IMR-90 (cell line): ENCODE results near the gene MED23. TPM values are rescaled to one million over a fixed set of nuclear protein-coding genes. Genes with fewer than 3 reads are reported as not detected.

Source experiments
- ATAC-seq: fragments of 200-7000 bp; cut with Tn5 transposase; 2 replicates; pipeline ENCODE4 v1.9.1; 2020; ENCODE audit warnings: low read depth, mild to moderate bottlenecking, moderate library complexity
- BruUV-seq: library from RNA; stranded (reverse); fragments of 400-500 nt; replicated peaks from 2 replicates; lab custom pipeline; 2021; lab: Mats Ljungman, UMichigan
- CTCF ChIA-PET: fragments of 300-600 bp; formaldehyde crosslinking; extraction: SDS; loops from one replicate; lab custom pipeline; 2021; ENCODE audit warnings: antibody characterized with exemption; lab: Yijun Ruan, JAX
- POLR2A ChIA-PET: fragments of 300-600 bp; sonication (Branson Sonifier 250); formaldehyde crosslinking; loops from one replicate; lab custom pipeline; 2022; ENCODE audit warnings: antibody characterized with exemption; ENCODE audit not compliant: unreplicated experiment; lab: Charles Lee
- DNase-seq: peaks from one replicate; pipeline ENCODE4 v3.0.0; 2013
- H2AFZ ChIP-seq: replicated peaks from 2 replicates; pipeline ENCODE3; 2013; ENCODE audit warnings: low read length, mild to moderate bottlenecking; ENCODE audit not compliant: poor library complexity
- H2AK5ac ChIP-seq: 2 replicates; pipeline ENCODE4 v1.6.1; 2013; ENCODE audit warnings: low read depth, low read length, inconsistent platforms
- H2AK9ac ChIP-seq: replicated peaks from 2 replicates; pipeline ENCODE3; 2013; ENCODE audit warnings: mild to moderate bottlenecking, low read depth, low read length, moderate library complexity; ENCODE audit not compliant: poor library complexity
- H2BK120ac ChIP-seq: 2 replicates; pipeline ENCODE4 v1.6.1; 2013; ENCODE audit warnings: low read depth, low read length, inconsistent platforms
- H2BK15ac ChIP-seq: 3 replicates; pipeline ENCODE4 v1.6.1; 2013; ENCODE audit warnings: low read depth, low read length, inconsistent platforms
- H2BK20ac ChIP-seq: 2 replicates; pipeline ENCODE4 v1.6.1; 2013; ENCODE audit warnings: low read depth, mild to moderate bottlenecking, inconsistent platforms, low read length, moderate library complexity
- H2BK5ac ChIP-seq: 2 replicates; pipeline ENCODE4 v1.6.1; 2013; ENCODE audit warnings: mild to moderate bottlenecking, low read depth, low read length, inconsistent platforms; ENCODE audit not compliant: poor library complexity, severe bottlenecking
- H3K14ac ChIP-seq: replicated peaks from 2 replicates; pipeline ENCODE4 v1.6.1; 2013; ENCODE audit warnings: low read depth, low read length, inconsistent platforms
- H3K18ac ChIP-seq: 2 replicates; pipeline ENCODE4 v1.6.1; 2013; ENCODE audit warnings: low read depth, low read length, control low read depth
- H3K23ac ChIP-seq: 2 replicates; pipeline ENCODE4 v1.6.1; 2013; ENCODE audit warnings: low read depth, low read length, inconsistent platforms
- H3K27ac ChIP-seq: 2 replicates; pipeline ENCODE4 v1.5.1; 2013; ENCODE audit warnings: mild to moderate bottlenecking, control low read depth, low read length; ENCODE audit not compliant: insufficient read depth
- H3K27me3 ChIP-seq: 2 replicates; pipeline ENCODE4 v1.6.1; 2013; ENCODE audit warnings: low read length; ENCODE audit not compliant: control insufficient read depth, insufficient read depth
- H3K36me3 ChIP-seq: 2 replicates; pipeline ENCODE4 v1.6.1; 2013; ENCODE audit warnings: low read length, mixed read lengths; ENCODE audit not compliant: control insufficient read depth, insufficient read depth
- H3K4ac ChIP-seq: 2 replicates; pipeline ENCODE4 v1.6.1; 2013; ENCODE audit warnings: low read depth, low read length, inconsistent platforms
- H3K4me1 ChIP-seq: 2 replicates; pipeline ENCODE4 v1.6.1; 2013; ENCODE audit warnings: low read length, mixed read lengths; ENCODE audit not compliant: control insufficient read depth, insufficient read depth
- H3K4me2 ChIP-seq: 2 replicates; pipeline ENCODE4 v1.6.1; 2013; ENCODE audit warnings: low read depth, mild to moderate bottlenecking, control low read depth, low read length, moderate library complexity
- H3K4me3 ChIP-seq: 2 replicates; pipeline ENCODE4 v1.5.1; 2013; ENCODE audit warnings: low read depth, mild to moderate bottlenecking, control low read depth, low read length, moderate library complexity; ENCODE audit not compliant: insufficient read depth
- H3K56ac ChIP-seq: 2 replicates; pipeline ENCODE4 v1.6.1; 2013; ENCODE audit warnings: low read length, inconsistent platforms; ENCODE audit not compliant: insufficient read depth; ENCODE audit errors: extremely low read depth
- H3K79me1 ChIP-seq, 2 experiments: 2 replicates each; pipeline ENCODE4 v1.6.1; 2013; ENCODE audit warnings: low read length in 2 of 2, inconsistent platforms in 1 of 2, low read depth in 1 of 2
- H3K9ac ChIP-seq: 2 replicates; pipeline ENCODE4 v1.6.1; 2013; ENCODE audit warnings: low read depth, low read length, control low read depth
- H3K9me1 ChIP-seq: 2 replicates; pipeline ENCODE4 v1.6.1; 2013; ENCODE audit warnings: low read length, inconsistent platforms; ENCODE audit not compliant: insufficient read depth
- H3K9me3 ChIP-seq: 2 replicates; pipeline ENCODE4 v1.6.1; 2013; ENCODE audit warnings: low read length; ENCODE audit not compliant: control insufficient read depth, insufficient read depth
- H4K20me1 ChIP-seq: 2 replicates; pipeline ENCODE4 v1.6.1; 2013; ENCODE audit warnings: low read length, inconsistent platforms; ENCODE audit not compliant: insufficient read depth
- H4K5ac ChIP-seq: 2 replicates; pipeline ENCODE4 v1.6.1; 2013; ENCODE audit warnings: mild to moderate bottlenecking, low read depth, low read length, control low read depth
- H4K8ac ChIP-seq, 2 experiments: 2 replicates each; pipeline ENCODE4 v1.6.1; 2013; ENCODE audit warnings: low read depth in 2 of 2, low read length in 2 of 2, control low read depth in 1 of 2, inconsistent platforms in 1 of 2
- H4K91ac ChIP-seq: 2 replicates; pipeline ENCODE4 v1.6.1; 2013; ENCODE audit warnings: low read depth, low read length, inconsistent platforms; ENCODE audit not compliant: insufficient read depth
- MXI1 ChIP-seq: IDR thresholded peaks from 2 replicates; pipeline ENCODE4 v1.6.1; 2012; ENCODE audit warnings: low read depth, mild to moderate bottlenecking, low read length, moderate library complexity, borderline replicate concordance
- WGBS, 2 experiments: methylation state at CpG; one replicate each; pipeline versions ENCODE4 v1.1.5 to v1.1.7; 2013; ENCODE audit warnings: missing lambda C conversion rate in 2 of 2; ENCODE audit not compliant: insufficient read length in 1 of 2; ENCODE audit errors: extremely low coverage in 2 of 2; 5-methylcytosine and 5-hydroxymethylcytosine counted together
- dilution Hi-C: fragments of 300-500 bp; cut with HindIII; formaldehyde crosslinking; loops from one replicate; pipeline ENCODE4 v1.14.3; 2018; ENCODE audit warnings: low sequenced_read_pairs; ENCODE audit not compliant: unreplicated experiment
- in situ Hi-C: fragments of 300-500 bp; cut with MboI; formaldehyde crosslinking; loops from 3 replicates; pipeline ENCODE4 v1.14.3; 2019; ENCODE audit warnings: low sequenced_read_pairs, inconsistent platforms, mixed read lengths
- intact Hi-C: fragments of 100-400 bp; cut with micrococcal nuclease; formaldehyde crosslinking; loops from 2 replicates; pipeline ENCODE4 v1.10.0; 2022
- polyA plus RNA-seq, 3 experiments: library from polyadenylated mRNA; depleted of rRNA; stranded (reverse); fragments of >200 nt; gene quantifications; 2 replicates each; pipeline ENCODE4 v1.2.3, GENCODE V29; 2012; ENCODE audit warnings: low replicate concordance in 1 of 3
- total RNA-seq: library from RNA; depleted of rRNA; stranded (reverse); fragments of >200 nt; gene quantifications from 2 replicates; pipeline ENCODE4 v1.2.3, GENCODE V29; 2012

The MED23 gene
- total and polyA plus RNA-seq, 2 of the 4 experiments (the other 2 are of a cell fraction), result 16.0 to 40.7 TPM

- Histone ChIP-seq H4K20me1 (no peaks in the 10 kb centered on the region), H2AK9ac (no peak overlapping the region), H4K8ac (no peak overlapping the region), H3K36me3 (no peaks in the 10 kb centered on the region), H2AFZ (no peak overlapping the region), H3K9me1 (peaks cover 3% of the 10 kb centered on the region; the same call in 1 of the 2 replicates), H2BK120ac (peak overlapping the region; percentile 35; the same call in 1 of the 2 replicates), H3K56ac (no peak overlapping the region), H3K18ac (no peak overlapping the region), H4K91ac (no peak overlapping the region), H3K27me3 (no peaks in the 10 kb centered on the region), H2BK20ac (peak overlapping the region; percentile 32; the same call in 1 of the 2 replicates), H3K4me2 (no peak overlapping the region), H3K9me3 (no peaks in the 10 kb centered on the region), H2AK5ac (no peak overlapping the region), H4K5ac (no peak overlapping the region), H3K14ac (peak overlapping the region; percentile 49; the same call in 1 of the 2 replicates), H3K4me1 (peaks cover 5% of the 10 kb centered on the region), H2BK15ac (no peak overlapping the region), H3K79me1 (no peaks in the 10 kb centered on the region), H3K9ac (no peak overlapping the region), H3K4ac (peak overlapping the region; percentile 37; the same call in 1 of the 2 replicates), H3K27ac (no peak overlapping the region), H2BK5ac (no peak overlapping the region), H3K23ac (no peak overlapping the region), H3K4me3 (no peak overlapping the region)
- intact Hi-C loops, result no loop called here
- TF ChIP-seq MXI1, result no peak
- dilution Hi-C loops, result no loop called here
- POLR2A ChIA-PET, result no interaction called here
- WGBS, 2 experiments, result no CpG with 5 or more reads among the region's 3 CpGs
- CTCF ChIA-PET, result interaction anchor here (1.4 kb wide), 1 partner anchor 11 kb away, joined by 5 read pairs; no protein-coding TSS in a partner anchor
- ATAC-seq (no peak), DNase-seq (no peak)
- no TSS peak for BruUV-seq
- in situ Hi-C loops, result no loop called here
Measured at GRCh38 chr6:131658287-131658686, 30.2 kb upstream of the MED23 start.
